Adipocyte (in vitro differentiated cells): ENCODE measurements around the gene CTAG1B.
A peak's percentile ranks its signal among the peaks of the same experiment; 100 is the strongest.
"Not testable (repeated sequence)": the region's sequence is repeated elsewhere in the genome, so short reads cannot be mapped to it uniquely, and the experiment has no call there.

ENCODE experiments used
- DNase-seq: peaks from one replicate; pipeline ENCODE4 v3.0.0-alpha.2; 2015; ENCODE audit warnings: low read depth
- H3K27me3 ChIP-seq: replicated peaks from 2 replicates; pipeline ENCODE4 v1.7.0; 2013; ENCODE audit warnings: mild to moderate bottlenecking, low read length, moderate library complexity; ENCODE audit not compliant: control insufficient read depth, insufficient read depth
- H3K36me3 ChIP-seq: 2 replicates; pipeline ENCODE4 v1.7.0; 2013; ENCODE audit warnings: low read length, mild to moderate bottlenecking, moderate library complexity; ENCODE audit not compliant: control insufficient read depth, insufficient read depth, severe bottlenecking
- H3K4me1 ChIP-seq: 2 replicates; pipeline ENCODE4 v1.7.0; 2013; ENCODE audit warnings: mild to moderate bottlenecking, low read length, moderate library complexity; ENCODE audit not compliant: control insufficient read depth, insufficient read depth
- H3K4me3 ChIP-seq: 2 replicates; pipeline ENCODE4 v1.7.0; 2013; ENCODE audit warnings: mild to moderate bottlenecking, low read length, moderate library complexity
- H3K9ac ChIP-seq: 2 replicates; pipeline ENCODE4 v1.7.0; 2013; ENCODE audit warnings: mild to moderate bottlenecking, low read length, moderate library complexity
- H3K9me3 ChIP-seq: 2 replicates; pipeline ENCODE4 v1.7.0; 2013; ENCODE audit warnings: mild to moderate bottlenecking, low read length, moderate library complexity; ENCODE audit not compliant: control insufficient read depth

CTAG1B gene

DNA sequence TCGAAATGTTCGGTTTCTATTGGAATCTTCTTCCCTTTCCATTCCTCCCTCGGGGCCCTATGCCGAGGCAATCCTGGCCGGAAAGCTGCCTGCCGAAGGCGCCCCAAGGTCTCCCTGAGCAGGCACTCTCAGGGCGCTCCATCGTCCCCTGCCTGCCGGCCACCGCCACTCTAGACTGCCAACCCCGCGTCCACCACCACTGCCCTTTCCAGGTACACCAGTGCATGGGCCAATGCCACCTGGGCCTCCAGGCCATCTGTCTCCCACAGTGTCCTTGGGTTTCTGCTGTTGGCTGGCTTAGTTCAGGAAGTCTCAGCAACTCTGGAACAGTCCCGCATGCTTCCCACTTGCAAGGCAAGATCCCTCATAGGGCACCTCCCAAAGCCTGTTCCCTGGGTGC lies 19.6 kb downstream of the CTAG1B start:
- peaks cover 15% of the 10 kb centered on the region for H3K4me1 ChIP-seq
- peaks cover 14% of the 10 kb centered on the region for H3K27me3 ChIP-seq
- DNase-seq: no peak
- no peak overlapping the region for H3K9ac ChIP-seq
- no peaks in the 10 kb centered on the region for H3K9me3 ChIP-seq
- H3K36me3 ChIP-seq: no peaks in the 10 kb centered on the region
- no peak overlapping the region for H3K4me3 ChIP-seq

GRCh38 chrX:154598656-154599055 lies 20.4 kb downstream of the CTAG1B start:
- Histone ChIP-seq H3K36me3 (no peaks in the 10 kb centered on the region), H3K9ac (no peak overlapping the region), H3K9me3 (no peaks in the 10 kb centered on the region), H3K4me3 (no peak overlapping the region), H3K4me1 (peaks cover 10% of the 10 kb centered on the region), H3K27me3 (peaks cover 22% of the 10 kb centered on the region)
- DNase-seq: no peak

GRCh38 chrX:154597221-154597620 lies 21.9 kb downstream of the CTAG1B start:
- no peak for DNase-seq
- Histone ChIP-seq H3K9ac (no peak overlapping the region), H3K36me3 (no peaks in the 10 kb centered on the region), H3K27me3 (peaks cover 32% of the 10 kb centered on the region), H3K4me3 (no peak overlapping the region), H3K4me1 (peaks cover 10% of the 10 kb centered on the region), H3K9me3 (no peaks in the 10 kb centered on the region)

DNA sequence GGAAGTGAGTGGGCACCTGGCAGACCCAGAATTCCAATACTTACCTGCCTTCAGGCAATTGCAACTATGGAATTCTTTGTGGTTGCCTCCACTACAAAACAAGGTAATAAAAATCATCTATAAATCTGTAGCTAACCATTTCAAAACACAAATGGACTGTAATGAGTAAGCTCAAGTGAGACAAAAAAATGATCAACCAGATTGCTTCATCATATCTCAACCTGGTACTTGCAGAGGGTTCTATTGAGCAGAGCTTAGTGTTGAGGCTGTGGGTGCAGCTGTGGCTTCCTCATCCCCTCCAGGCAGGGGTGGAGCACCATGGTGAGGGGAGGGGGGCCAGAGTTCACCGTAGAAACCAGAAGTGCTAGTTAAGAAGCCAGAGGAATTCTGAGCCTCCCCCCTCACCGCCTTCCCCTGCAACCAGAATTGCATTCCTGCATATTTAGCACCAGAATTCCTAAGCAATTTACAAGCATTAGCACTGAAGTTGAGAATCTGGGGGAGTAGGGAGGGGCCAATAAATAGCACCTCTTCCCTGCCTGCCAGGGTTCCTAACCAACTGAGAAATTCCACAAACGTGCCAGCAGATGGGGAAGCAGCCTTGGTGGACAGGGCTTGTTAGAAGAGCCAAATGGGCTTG lies 22.7 kb downstream of the CTAG1B start:
- peaks cover 10% of the 10 kb centered on the region for H3K4me1 ChIP-seq
- no peak overlapping the region for H3K9ac ChIP-seq
- H3K4me3 ChIP-seq: no peak overlapping the region
- peak; percentile 31 for DNase-seq
- H3K9me3 ChIP-seq: no peaks in the 10 kb centered on the region
- H3K27me3 ChIP-seq: peaks cover 32% of the 10 kb centered on the region
- no peaks in the 10 kb centered on the region for H3K36me3 ChIP-seq

GRCh38 chrX:154595559-154596249 lies 23.4 kb downstream of the CTAG1B start:
- Histone ChIP-seq H3K36me3 (no peaks in the 10 kb centered on the region), H3K27me3 (peaks cover 32% of the 10 kb centered on the region), H3K4me1 (peaks cover 10% of the 10 kb centered on the region), H3K9me3 (no peaks in the 10 kb centered on the region), H3K9ac (no peak overlapping the region), H3K4me3 (no peak overlapping the region)
- peak; percentile 11 for DNase-seq

- no peak overlapping the region for H3K4me3 ChIP-seq
- peaks cover 32% of the 10 kb centered on the region for H3K27me3 ChIP-seq
- no peaks in the 10 kb centered on the region for H3K9me3 ChIP-seq
- no peaks in the 10 kb centered on the region for H3K36me3 ChIP-seq
- no peak for DNase-seq
- H3K4me1 ChIP-seq: peaks cover 10% of the 10 kb centered on the region
- H3K9ac ChIP-seq: no peak overlapping the region
Observed at GRCh38 chrX:154594491-154594890, 24.6 kb downstream of the CTAG1B start.

- H3K4me1 ChIP-seq: peaks cover 10% of the 10 kb centered on the region
- H3K4me3 ChIP-seq: no peak overlapping the region
- no peak overlapping the region for H3K9ac ChIP-seq
- no peaks in the 10 kb centered on the region for H3K9me3 ChIP-seq
- no peaks in the 10 kb centered on the region for H3K36me3 ChIP-seq
- peaks cover 32% of the 10 kb centered on the region for H3K27me3 ChIP-seq
- DNase-seq: no peak
Observed at GRCh38 chrX:154593201-154593600, 25.9 kb downstream of the CTAG1B start.

DNA sequence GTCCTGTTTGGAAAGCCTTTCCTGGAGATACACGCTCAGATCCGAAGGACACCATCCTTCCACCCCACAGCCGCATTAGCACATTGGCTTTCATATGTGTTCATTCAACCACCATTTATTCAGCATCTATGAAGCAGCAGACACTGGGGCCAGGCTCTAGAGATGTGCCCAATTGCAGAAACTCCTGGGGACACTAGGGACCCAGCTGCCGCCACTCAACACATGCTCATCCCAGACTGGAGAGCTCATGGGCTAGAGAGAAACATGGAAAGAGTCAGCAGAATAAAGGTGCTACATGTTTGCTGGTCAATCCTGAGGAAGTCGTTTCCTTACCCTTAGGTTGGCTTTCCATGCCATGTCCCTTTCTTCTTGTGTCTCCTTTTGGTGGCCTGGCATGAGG lies 26.6 kb downstream of the CTAG1B start:
- H3K9ac ChIP-seq: no peak overlapping the region
- no peak overlapping the region for H3K4me3 ChIP-seq
- no peaks in the 10 kb centered on the region for H3K36me3 ChIP-seq
- DNase-seq: no peak
- no peaks in the 10 kb centered on the region for H3K9me3 ChIP-seq
- H3K27me3 ChIP-seq: peaks cover 32% of the 10 kb centered on the region
- H3K4me1 ChIP-seq: peaks cover 10% of the 10 kb centered on the region

- not testable (repeated sequence) for H3K36me3 ChIP-seq, H3K9me3 ChIP-seq, H3K4me1 ChIP-seq, H3K4me3 ChIP-seq, DNase-seq, H3K9ac ChIP-seq
- peaks cover 31% of the 10 kb centered on the region for H3K27me3 ChIP-seq
Observed at GRCh38 chrX:154590415-154590814, 28.7 kb downstream of the CTAG1B start.

GRCh38 chrX:154584585-154585183 lies 34.4 kb downstream of the CTAG1B start, which contains the start of gene CTAG1A:
CTAG1A (plus strand) TSS chrX:154585133; CDS start chrX:154585207, 74 bp downstream.
- H3K36me3 ChIP-seq, H3K4me3 ChIP-seq, H3K4me1 ChIP-seq, DNase-seq, H3K27me3 ChIP-seq, H3K9ac ChIP-seq, H3K9me3 ChIP-seq: not testable (repeated sequence)

DNA sequence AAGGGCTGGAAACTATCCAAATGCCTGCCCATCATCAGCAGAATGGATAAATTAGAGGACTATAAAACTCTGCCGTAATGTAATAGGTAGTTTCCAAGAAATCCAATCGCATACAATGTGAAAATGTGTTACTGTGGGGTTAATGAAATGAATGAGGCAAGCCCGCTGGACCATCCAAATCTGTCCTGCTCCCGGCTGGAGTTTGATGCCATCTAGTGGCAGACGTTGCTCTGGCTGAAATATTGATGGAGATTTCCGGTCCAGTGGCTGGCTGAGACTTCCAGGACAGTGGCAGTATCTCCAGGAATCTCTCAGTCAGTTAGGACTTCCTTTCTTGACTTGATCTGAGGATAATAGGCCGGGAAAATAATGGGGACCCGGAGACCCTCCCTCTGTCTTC lies 36.1 kb downstream of the CTAG1B start:
- not testable (repeated sequence) for H3K27me3 ChIP-seq, DNase-seq, H3K9me3 ChIP-seq, H3K4me3 ChIP-seq, H3K36me3 ChIP-seq, H3K4me1 ChIP-seq, H3K9ac ChIP-seq
